Mesenteric fat pad (tissue), 1 donor: ENCODE results near the gene ITGA5. TPM values are rescaled to one million over a fixed set of nuclear protein-coding genes. Genes with fewer than 3 reads are reported as not detected.

Experiments used
- DNase-seq: peaks from one replicate; pipeline ENCODE4 v3.0.0-alpha.2; 2020; ENCODE audit warnings: low spot score
- long read RNA-seq: library from polyadenylated mRNA; unstranded; transcript quantifications from one replicate; pipeline ENCODE4 v2.0.0, GENCODE V29; 2020
- total RNA-seq: library from RNA; stranded (reverse); fragmentation: NEBNext Ultra II Directional; extraction: Animal tissue kit (Norgen Biotek cat#: 25700); gene quantifications from one replicate; pipeline ENCODE4 v1.2.1, GENCODE V29; 2021
- donor health status: DM: yes; HTN: yes; CAD: no.

ITGA5 gene
- 125 TPM for total RNA-seq
- long read RNA-seq, full-length matches to known transcripts = 1 of 33 reads
- long read RNA-seq, partial matches to known transcripts = 22 of 33 reads
- long read RNA-seq, other reads (novel, unspliced or antisense) = 10 of 33 reads

GRCh38 chr12:54419088-54419887 lies at the start of gene ITGA5:
Gene ITGA5 (minus strand): TSS chr12:54419266. CDS start chr12:54419198, 68 bp downstream.
- DNase-seq = peak; percentile 94

DNA sequence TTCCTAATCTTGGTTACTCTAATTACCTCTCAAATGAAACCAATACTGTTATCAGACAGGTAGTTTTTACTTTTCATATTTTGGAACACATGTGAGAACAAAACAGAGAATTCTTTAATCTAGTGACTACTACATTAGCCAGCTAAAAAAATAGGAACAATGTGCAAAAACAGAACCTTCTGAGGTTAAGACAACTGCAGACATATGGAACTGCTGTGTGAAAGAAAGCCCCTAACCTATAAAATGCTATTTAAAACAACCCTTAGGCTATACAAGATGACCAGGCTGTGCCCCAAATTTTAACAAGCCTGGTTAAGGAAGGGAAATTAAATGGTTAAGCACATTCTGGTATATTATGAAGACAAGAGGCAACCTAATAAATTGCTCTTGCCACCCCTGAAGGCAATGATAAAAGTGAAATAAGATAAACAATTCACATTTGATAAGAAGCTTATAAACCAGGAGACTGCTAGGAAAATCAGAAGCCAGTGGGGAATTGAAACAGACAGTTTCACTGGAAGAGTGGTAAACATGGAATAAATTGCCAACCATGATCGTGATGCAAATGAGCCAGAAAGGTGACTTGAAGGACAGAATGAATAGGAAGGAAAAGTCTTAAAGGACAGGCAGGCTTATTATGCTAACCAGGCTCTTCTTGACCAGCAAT lies 46.9 kb upstream of the ITGA5 start:
- no peak for DNase-seq

DNA sequence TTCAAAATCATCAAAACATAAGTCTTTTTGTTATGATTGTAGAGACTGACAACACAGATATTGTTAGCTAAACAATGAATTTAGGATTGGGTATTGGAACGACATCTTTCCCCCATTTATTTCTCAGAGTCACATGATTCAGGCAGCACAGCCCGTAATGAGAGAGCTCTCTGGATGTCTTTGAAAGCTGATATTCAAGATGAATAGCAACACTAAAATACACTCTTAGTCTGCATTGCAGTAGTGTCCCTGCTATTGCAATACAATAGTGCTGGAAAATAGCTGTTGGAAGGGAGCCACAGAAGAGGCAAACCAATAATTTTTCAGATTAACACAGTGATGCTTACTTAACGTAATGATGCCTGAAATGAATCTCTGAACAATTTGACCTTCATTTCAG lies 44.4 kb upstream of the ITGA5 start:
- DNase-seq = no peak

- DNase-seq = no peak
These were observed 44.0 kb upstream of the ITGA5 start for GRCh38 chr12:54463034-54463433.

- no peak for DNase-seq
These were observed 41.4 kb upstream of the ITGA5 start for GRCh38 chr12:54460317-54460923.

DNA sequence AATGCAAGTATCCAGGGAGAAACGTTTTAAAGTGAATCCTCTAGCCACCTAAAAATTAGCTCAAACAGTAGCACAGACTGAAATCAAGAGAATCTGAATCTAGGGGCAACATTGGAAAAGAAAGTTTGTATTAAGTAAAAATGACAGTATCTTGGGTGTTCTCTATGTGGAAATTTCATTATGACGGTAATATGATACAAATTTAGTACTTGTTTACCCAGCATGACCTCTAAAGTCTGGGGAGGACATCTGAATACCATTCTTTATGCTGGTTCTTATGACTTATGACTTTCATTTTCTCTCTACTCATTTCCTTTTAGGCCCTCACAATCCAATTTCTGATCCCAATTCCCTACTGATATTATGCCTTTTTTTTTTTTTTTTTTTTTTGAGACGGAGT lies 40.3 kb upstream of the ITGA5 start:
- no peak for DNase-seq

- no peak for DNase-seq
These were observed 36.8 kb upstream of the ITGA5 start for GRCh38 chr12:54455760-54456469.

DNA sequence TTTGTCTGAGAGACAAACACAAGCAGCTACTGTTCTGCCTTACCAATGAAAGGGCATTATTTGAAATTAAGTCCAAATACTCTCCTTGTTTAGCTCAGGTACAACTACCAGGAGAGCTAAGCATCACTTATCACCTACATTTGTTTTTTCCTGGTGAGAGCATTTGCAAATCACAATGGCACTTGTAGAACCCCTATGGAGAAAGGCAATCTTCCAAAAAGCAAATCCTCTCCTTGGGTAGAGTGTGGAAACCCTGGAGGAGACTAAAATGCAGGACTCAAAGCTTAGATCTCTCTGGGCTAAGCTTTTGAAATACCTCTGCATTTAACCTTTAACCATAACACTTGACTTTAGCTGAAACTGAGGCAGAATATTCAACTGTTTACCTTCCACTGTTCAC lies 33.6 kb upstream of the ITGA5 start:
- no peak for DNase-seq

DNA sequence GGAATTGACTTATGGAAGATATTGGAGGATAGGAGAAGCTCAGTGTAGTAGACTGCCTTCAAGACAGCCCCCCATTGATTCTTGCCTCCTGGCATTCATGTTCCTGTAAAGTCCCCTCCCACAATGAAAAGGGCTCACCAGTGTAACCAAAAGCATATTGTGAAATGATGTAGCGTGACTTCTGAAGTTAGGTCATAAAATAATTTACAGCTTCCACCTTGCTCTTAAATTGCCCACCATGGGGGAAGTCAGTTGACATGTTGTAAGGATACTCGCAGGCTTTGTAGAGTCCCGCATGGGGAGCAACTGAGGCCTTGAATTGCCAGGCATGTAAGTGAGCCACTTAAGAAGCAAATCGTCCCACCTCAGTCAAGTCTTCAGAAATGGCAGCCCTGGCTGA lies 29.3 kb upstream of the ITGA5 start:
- DNase-seq = no peak

DNA sequence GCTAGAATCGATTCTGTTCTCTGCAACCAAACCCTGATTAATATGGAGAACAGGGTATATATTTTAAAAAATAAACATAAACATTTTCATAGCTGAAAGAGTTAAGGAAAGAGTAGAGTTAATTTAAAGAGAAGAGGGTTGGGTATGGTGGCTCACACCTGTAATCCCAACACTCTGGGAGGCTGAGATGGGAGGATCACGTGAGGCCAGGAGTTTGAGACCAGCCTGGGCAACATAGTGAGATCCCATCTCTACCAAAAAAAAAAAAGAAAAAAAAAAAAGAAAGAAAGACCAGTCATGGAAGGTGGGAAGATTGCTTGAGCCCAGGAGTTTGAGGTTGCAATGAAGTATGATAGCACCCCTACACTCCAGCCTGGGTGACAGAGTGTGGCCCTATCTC lies 28.9 kb upstream of the ITGA5 start:
- no peak for DNase-seq

GRCh38 chr12:54444206-54444605 lies 25.1 kb upstream of the ITGA5 start:
- DNase-seq = no peak

DNA sequence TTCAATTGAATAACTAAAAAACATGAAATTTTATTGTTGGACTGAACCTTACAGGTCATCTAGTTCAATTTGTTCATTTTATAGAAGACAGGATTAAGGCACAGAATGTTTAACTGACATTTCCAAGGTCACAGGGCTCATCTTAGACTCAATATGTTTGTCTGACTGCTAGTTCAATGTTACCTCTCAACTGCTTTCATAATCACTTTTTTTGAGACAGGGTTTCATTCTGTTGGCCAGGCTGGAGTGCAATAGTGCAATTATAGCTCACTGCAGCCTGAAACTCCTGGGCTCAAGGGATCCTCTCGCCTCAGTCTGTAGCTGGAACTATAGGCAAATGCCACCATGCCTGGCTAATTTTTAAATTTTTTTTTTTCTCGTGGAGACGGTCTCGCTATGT lies 24.4 kb upstream of the ITGA5 start:
- no peak for DNase-seq

GRCh38 chr12:54442961-54443360 lies 23.9 kb upstream of the ITGA5 start:
- DNase-seq = no peak

- no peak for DNase-seq
These were observed 23.0 kb upstream of the ITGA5 start for GRCh38 chr12:54442099-54442498.

- no peak for DNase-seq
These were observed 20.6 kb upstream of the ITGA5 start for GRCh38 chr12:54439521-54440255.

DNA sequence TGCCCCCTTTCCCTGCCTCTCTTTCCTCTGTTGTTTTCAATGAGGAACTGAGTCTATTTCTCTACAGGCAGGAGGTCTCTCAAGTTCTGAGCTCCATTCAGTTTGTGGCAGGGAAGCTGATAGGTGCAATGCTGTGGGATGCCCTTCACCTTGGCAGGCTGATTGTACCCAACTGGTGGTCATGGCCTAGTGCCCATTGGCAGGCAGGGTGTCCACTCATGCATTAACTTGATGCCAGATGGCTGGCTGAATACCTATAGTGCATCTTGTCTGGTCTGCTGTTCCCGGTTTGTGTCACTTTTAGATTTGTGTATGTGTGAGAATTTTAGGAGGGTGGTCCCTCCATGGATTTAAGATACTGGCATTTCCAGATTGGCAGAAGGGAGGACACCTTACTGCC lies 20.0 kb upstream of the ITGA5 start:
- DNase-seq = no peak

- no peak for DNase-seq
These were observed 19.5 kb upstream of the ITGA5 start for GRCh38 chr12:54438517-54438916.

DNA sequence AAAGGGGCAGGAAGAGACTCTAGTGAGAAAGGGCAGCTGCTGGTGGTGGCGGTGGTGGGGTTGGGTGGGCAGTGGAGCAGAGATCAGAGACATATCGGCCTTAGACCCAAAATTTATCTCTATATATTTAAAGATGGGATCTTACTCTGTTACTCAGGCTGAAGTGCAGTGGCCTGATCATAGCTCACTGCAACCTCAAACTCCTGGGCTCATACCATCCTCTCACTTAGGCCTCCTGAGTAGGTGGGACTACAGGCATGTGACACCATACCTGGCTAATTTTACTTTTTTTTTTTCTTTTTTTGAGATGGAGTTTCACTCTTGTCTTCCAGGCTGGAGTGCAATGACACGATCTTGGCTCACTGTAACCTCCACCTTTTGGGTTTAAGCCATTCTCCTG lies 18.6 kb upstream of the ITGA5 start:
- DNase-seq = no peak

- no peak for DNase-seq
These were observed 18.2 kb upstream of the ITGA5 start for GRCh38 chr12:54437243-54437642.

GRCh38 chr12:54432815-54433164 lies 13.7 kb upstream of the ITGA5 start:
- no peak for DNase-seq
